Measurements from ENCODE around the gene CDH12. TPM values are rescaled to one million over a fixed set of nuclear protein-coding genes. Genes with fewer than 3 reads are reported as not detected.

CDH12 gene
- total RNA-seq, 1 experiment from 2014 or later, result not detected

GRCh38 chr5:22649074-22649473 lies 204.1 kb downstream of the CDH12 start:
- H3K27ac Mint-ChIP-seq, result no peak overlapping the region
- H3K27me3 Mint-ChIP-seq (ENCODE audit: low read depth), result no peaks in the 10 kb centered on the region
- Histone ChIP-seq H2BK15ac (ENCODE audit: low read depth, low read length) (no peak overlapping the region), H4K5ac (ENCODE audit: insufficient read length, low read depth, low read length) (no peak overlapping the region), H3K9ac (ENCODE audit: extremely low read depth, insufficient read length, low read length) (no peak overlapping the region), H3K79me2 (ENCODE audit: insufficient read depth, low read length) (no peaks in the 10 kb centered on the region), H2BK20ac (ENCODE audit: low read depth, low read length, poor library complexity, severe bottlenecking) (no peak overlapping the region), H3K23ac (ENCODE audit: insufficient read length, low read depth, low read length) (no peak overlapping the region), H4K8ac (replicated peaks; ENCODE audit: insufficient read length, low read depth, low read length) (no peak overlapping the region), H4K91ac (ENCODE audit: insufficient read length, low read depth, low read length) (no peak overlapping the region), H3K14ac (ENCODE audit: insufficient read depth, low read length) (no peak overlapping the region), H2AK5ac (ENCODE audit: insufficient read length, low read length) (no peak overlapping the region), H3K4me2 (ENCODE audit: insufficient read depth, insufficient read length, low read length) (no peak overlapping the region), H3K79me1 (ENCODE audit: insufficient read depth, low read depth, low read length, poor library complexity, severe bottlenecking) (no peaks in the 10 kb centered on the region), H4K20me1 (ENCODE audit: control insufficient read depth, insufficient read depth, insufficient read length) (no peaks in the 10 kb centered on the region), H3K18ac (ENCODE audit: insufficient read length, low read depth, low read length) (no peak overlapping the region), H3T11ph (ENCODE audit: low read length) (no peak overlapping the region), H3K9me3 (ENCODE audit: control insufficient read depth, low read depth, low read length) (no peaks in the 10 kb centered on the region), H2AFZ (ENCODE audit: low read length) (no peak overlapping the region), H2BK5ac (ENCODE audit: insufficient read length, low read length) (no peak overlapping the region), H3K27me3 (ENCODE audit: insufficient read depth, low read length) (no peaks in the 10 kb centered on the region), H3K27ac (ENCODE audit: insufficient read length, low read depth, low read length) (no peak overlapping the region), H3K4ac (ENCODE audit: low read depth, low read length) (no peak overlapping the region), H3K23me2 (ENCODE audit: insufficient read length, low read depth, low read length, poor library complexity, severe bottlenecking) (no peaks in the 10 kb centered on the region), H2BK12ac (ENCODE audit: insufficient read length, low read depth, low read length) (no peak overlapping the region), H3K56ac (ENCODE audit: insufficient read length, low read depth, low read length) (no peak overlapping the region), H3K4me1 (ENCODE audit: insufficient read depth, low read length) (no peaks in the 10 kb centered on the region), H2BK120ac (ENCODE audit: low read depth, low read length, poor library complexity, severe bottlenecking) (no peak overlapping the region)
- no peak for TF ChIP-seq CTCF (conservative IDR thresholded peaks at IDR 0.05)
- peaks cover 8 to 14% of the 10 kb centered on the region in 2 experiments; a peak in 3 of 4 replicates for H3K4me1 Mint-ChIP-seq
- WGBS (ENCODE audit: extremely low coverage, insufficient read length, low lambda C conversion rate), result no CpG with 5 or more reads among the region's 1 CpG
- H3K36me3 Mint-ChIP-seq (ENCODE audit: insufficient read depth in 1 of 3, low read depth in 3 of 3), result no peaks in the 10 kb centered on the region
- no peaks in the 10 kb centered on the region for H3K9me3 Mint-ChIP-seq
- no peak for DNase-seq
- H3K4me3 Mint-ChIP-seq, result no peak overlapping the region
